Activated naive CD4-positive, alpha-beta T cell treated with anti-CD3 and anti-CD28 coated beads, Interleukin-2, amount 10 ng/mL, durations not matched to agents 7 days and 5 days (primary cell): ENCODE data around the gene CDKL2.

ENCODE experiments used
- CTCF ChIA-PET: fragments of 350-600 bp; sonication (Branson Sonifier 250); formaldehyde crosslinking; loops from one replicate; lab custom pipeline; 2021; ENCODE audit warnings: antibody characterized with exemption; lab: Charles Lee
- DNase-seq: peaks from one replicate; pipeline ENCODE4 v3.0.0-alpha.2; 2020
- H3K27ac Mint-ChIP-seq: one replicate; pipeline ENCODE4 v1.8.0; 2021; ENCODE audit warnings: mild to moderate bottlenecking, moderate library complexity, mixed read lengths
- H3K27me3 Mint-ChIP-seq: one replicate; pipeline ENCODE4 v1.8.0; 2021; ENCODE audit warnings: mild to moderate bottlenecking, mixed read lengths
- H3K36me3 Mint-ChIP-seq: one replicate; pipeline ENCODE4 v1.8.0; 2021; ENCODE audit warnings: mixed read lengths
- H3K4me1 Mint-ChIP-seq: one replicate; pipeline ENCODE4 v1.8.0; 2021; ENCODE audit warnings: mixed read lengths
- H3K4me3 Mint-ChIP-seq: one replicate; pipeline ENCODE4 v1.8.0; 2021; ENCODE audit warnings: mild to moderate bottlenecking, moderate library complexity, mixed read lengths
- H3K9me3 Mint-ChIP-seq: one replicate; pipeline ENCODE4 v1.8.0; 2021; ENCODE audit warnings: mixed read lengths

Gene CDKL2

DNA sequence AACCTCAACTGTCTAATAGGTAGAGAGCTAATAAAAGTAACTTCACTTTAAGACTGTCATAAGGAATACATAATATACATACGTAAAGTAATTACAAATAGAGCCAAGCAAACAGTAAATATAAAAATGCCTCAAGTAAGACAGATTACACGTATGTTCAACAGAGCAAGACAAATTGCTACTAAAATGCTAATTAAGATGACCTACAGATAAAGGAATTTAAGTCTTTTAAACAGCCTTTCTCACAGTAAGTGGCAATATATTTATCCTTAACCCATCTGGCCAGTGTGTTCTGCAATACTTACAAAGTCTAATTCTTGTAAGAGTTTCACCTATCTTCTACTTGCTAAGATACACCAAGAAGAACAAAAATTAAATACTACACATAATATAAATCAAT, 30.2 kb upstream of the CDKL2 start:
- Mint-ChIP-seq H3K27ac (no peak overlapping the region), H3K4me3 (no peak overlapping the region), H3K27me3 (no peaks in the 10 kb centered on the region), H3K36me3 (peaks cover 58% of the 10 kb centered on the region), H3K4me1 (peaks cover 71% of the 10 kb centered on the region), H3K9me3 (no peaks in the 10 kb centered on the region)
- DNase-seq: no peak
- CTCF ChIA-PET: interaction anchor here (2.1 kb wide), 1 partner anchor 63 kb away, joined by 9 read pairs; the partner anchor contains the start of gene USO1

DNA sequence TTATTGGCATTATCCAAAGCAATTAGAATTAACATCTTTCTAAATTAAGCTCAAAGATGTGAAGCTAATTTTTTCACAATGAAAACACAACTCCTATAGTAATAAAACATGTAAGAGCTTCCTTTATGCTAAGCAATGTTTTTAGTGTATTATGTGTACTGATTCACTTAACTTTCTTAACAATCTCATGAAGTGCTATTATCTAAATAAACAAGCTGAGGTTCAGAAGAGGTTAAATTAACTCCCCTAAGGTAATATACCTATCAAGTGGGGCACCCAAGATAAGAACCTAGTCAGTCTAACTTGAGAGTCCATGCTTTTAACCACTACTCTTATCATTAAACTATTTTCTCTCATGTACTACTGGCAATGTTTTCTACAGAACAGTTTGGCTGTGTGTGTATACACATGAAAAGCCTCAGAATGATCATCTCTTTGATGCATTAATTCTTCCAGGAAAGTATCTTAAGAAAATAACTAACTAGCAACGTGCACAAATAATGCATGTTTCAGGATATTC, 29.2 kb upstream of the CDKL2 start:
- Mint-ChIP-seq H3K27ac (no peak overlapping the region), H3K27me3 (no peaks in the 10 kb centered on the region), H3K9me3 (no peaks in the 10 kb centered on the region), H3K4me1 (peaks cover 73% of the 10 kb centered on the region), H3K36me3 (peaks cover 59% of the 10 kb centered on the region), H3K4me3 (no peak overlapping the region)
- CTCF ChIA-PET: interaction anchor here (1.4 to 2.1 kb wide), 2 partner anchors 11 to 64 kb away, joined by 3 to 9 read pairs; partner anchors contain the start of gene USO1
- DNase-seq: no peak

DNA sequence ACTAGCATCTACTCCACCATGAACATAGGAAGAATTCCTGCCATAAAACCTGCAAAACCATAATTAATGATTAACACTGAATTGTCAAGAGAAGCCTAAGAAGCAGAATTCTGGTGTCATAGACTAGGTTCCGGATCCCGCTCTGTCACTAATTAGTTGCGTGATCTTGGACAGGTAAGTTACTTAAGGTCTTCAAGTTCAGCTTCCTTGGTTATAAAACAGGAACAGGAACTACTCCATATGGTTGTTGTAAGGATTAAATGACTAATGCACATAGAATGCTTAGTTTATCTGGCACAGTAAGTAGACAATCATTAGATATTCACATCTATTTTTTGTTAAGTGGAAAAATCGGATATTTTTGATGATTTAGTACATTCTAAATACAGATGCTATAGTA, 28.5 kb upstream of the CDKL2 start:
- Mint-ChIP-seq H3K4me3 (no peak overlapping the region), H3K9me3 (no peaks in the 10 kb centered on the region), H3K36me3 (peaks cover 64% of the 10 kb centered on the region), H3K4me1 (peaks cover 80% of the 10 kb centered on the region), H3K27me3 (no peaks in the 10 kb centered on the region), H3K27ac (peak overlapping the region; percentile 67)
- DNase-seq: no peak
- CTCF ChIA-PET: interaction anchor here (1.4 to 2.1 kb wide), 2 partner anchors 10 to 65 kb away, joined by 3 to 9 read pairs; partner anchors contain the start of gene USO1

DNA sequence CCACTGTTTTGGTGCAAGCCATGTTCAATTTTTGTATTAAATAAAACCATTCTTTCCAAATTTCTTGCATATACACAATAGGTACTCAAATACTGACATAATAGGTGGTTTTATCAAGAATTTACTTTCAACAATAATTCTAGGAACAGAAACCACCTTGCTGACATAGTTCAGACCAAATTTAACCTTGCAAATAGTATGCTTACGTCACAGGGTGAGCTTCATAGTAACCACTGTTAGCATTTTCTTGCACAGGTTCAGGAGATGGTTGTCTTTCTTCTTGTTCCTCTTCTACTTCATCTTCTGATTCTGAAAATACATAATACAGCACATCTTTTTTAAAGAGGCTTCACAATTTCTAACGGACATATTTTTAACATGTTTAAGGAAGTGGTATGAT, 25.2 kb upstream of the CDKL2 start:
- H3K4me1 Mint-ChIP-seq: peaks cover 79% of the 10 kb centered on the region
- H3K36me3 Mint-ChIP-seq: peaks cover 61% of the 10 kb centered on the region
- CTCF ChIA-PET: interaction anchor here (1.0 to 2.9 kb wide), 4 partner anchors 9 to 69 kb away, joined by 3 to 16 read pairs (median 6); partner anchors contain the start of genes G3BP2 and USO1
- H3K27ac Mint-ChIP-seq: peak overlapping the region; percentile 98
- no peaks in the 10 kb centered on the region for H3K27me3 Mint-ChIP-seq
- H3K4me3 Mint-ChIP-seq: peak overlapping the region; percentile 34
- no peaks in the 10 kb centered on the region for H3K9me3 Mint-ChIP-seq
- DNase-seq: no peak

DNA sequence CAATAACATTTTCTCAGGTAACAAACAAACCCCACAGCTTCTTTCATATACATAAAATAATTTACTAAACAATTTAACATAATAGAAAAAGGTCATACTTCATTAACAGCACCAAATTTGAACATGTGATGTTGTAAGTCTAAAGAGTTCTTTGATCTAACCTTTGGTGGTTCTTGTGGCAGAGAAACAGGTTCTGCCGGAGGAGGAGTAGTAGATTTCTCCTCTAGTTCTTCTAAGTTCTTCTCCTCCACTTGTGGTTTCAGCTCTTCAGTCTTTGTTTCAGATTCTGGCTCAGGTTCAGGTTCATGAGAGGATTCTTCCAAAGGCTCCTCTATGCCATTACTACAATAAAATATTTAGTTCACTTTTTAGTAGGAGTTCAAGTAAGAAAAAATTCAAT, 24.6 kb upstream of the CDKL2 start:
- Mint-ChIP-seq H3K9me3 (no peaks in the 10 kb centered on the region), H3K36me3 (peaks cover 62% of the 10 kb centered on the region), H3K27me3 (no peaks in the 10 kb centered on the region), H3K4me1 (peaks cover 74% of the 10 kb centered on the region), H3K27ac (peak overlapping the region; percentile 98), H3K4me3 (peak overlapping the region; percentile 55)
- CTCF ChIA-PET: interaction anchor here (1.0 to 2.9 kb wide), 8 partner anchors 10 to 72 kb away, joined by 3 to 16 read pairs (median 3); partner anchors contain the start of genes G3BP2 and USO1
- peak; percentile 37 for DNase-seq

DNA sequence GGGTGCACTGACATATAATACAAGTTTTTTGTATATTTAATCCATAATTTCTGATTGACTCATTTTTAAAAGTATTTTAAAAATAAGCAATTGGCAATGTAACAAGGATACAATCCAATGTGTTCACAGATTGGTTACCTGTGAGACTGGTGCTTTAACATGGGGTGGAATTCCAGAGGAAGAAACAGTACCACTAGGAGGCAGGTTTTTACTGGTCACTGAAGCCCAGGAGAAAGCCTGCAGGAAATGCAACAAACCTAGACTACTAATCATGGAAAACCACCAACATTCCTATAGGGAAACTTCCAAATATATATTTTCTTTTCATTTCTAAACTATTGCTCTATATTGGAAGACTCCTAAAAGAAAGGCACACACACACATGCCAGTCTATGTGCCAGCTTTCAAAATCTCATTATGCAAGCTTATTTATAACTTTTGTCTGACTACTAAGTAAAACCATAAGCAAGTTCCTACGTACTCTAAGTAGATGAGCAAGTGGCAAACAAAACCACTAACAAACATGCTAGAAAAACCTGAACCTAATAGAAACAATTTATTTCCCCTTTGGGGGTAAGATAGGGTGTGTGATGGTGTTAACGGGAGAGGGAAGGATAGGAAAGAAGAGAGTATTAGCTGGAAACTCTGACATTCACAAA, 23.6 kb upstream of the CDKL2 start:
- Mint-ChIP-seq H3K36me3 (peaks cover 52% of the 10 kb centered on the region), H3K27me3 (no peaks in the 10 kb centered on the region), H3K9me3 (no peaks in the 10 kb centered on the region), H3K4me3 (peak overlapping the region; percentile 32), H3K27ac (peak overlapping the region; percentile 98), H3K4me1 (peaks cover 65% of the 10 kb centered on the region)
- no peak for DNase-seq
- CTCF ChIA-PET: interaction anchor here (0.5 to 2.9 kb wide), 12 partner anchors 11 to 194 kb away, joined by 3 to 16 read pairs (median 3); partner anchors contain the start of genes G3BP2 and USO1

DNA sequence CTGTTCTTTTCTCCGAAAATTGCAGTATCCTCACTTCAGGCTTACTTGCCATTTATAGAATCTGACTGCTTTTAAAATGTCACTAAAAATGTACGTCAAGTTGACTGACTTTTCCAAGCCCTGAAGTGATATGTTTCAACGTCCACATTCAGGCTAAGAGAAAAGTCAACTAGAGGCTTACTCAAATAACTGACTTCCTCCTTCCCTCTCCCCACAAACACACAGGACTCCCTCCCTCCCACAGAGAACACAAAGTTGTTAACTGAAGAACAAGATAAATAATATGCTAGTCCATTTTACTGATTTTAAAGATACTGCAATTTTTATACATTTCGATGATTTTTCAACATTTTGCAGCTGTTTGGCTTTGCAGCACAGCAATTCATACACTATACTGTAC, 13.8 kb upstream of the CDKL2 start:
- CTCF ChIA-PET: interaction anchor here (0.7 to 1.0 kb wide), 2 partner anchors 9 to 204 kb away, joined by 3 read pairs; no protein-coding TSS in a partner anchor
- no peak for DNase-seq
- Mint-ChIP-seq H3K4me3 (no peak overlapping the region), H3K27me3 (no peaks in the 10 kb centered on the region), H3K9me3 (no peaks in the 10 kb centered on the region), H3K27ac (no peak overlapping the region), H3K36me3 (peaks cover 67% of the 10 kb centered on the region), H3K4me1 (peaks cover 5% of the 10 kb centered on the region)

DNA sequence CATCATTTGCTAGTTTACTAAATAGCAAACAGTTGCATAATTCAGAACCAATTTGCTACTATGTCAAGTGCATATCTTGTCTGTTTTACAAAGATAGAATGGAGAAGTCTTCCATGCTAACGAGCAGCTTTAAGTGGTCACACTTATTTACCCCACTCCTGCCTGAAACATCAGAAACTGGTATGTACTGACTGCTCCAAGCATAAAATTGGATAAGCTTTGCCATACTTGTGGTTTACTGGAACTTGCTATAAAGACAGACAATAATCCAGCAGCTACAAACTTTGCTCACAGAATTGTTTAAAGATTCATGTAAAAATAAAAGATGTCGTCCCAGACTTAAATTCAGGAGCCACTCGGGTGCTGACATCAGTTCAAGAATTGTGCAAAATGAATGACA, 13.3 kb upstream of the CDKL2 start:
- CTCF ChIA-PET: no interaction called here

DNA sequence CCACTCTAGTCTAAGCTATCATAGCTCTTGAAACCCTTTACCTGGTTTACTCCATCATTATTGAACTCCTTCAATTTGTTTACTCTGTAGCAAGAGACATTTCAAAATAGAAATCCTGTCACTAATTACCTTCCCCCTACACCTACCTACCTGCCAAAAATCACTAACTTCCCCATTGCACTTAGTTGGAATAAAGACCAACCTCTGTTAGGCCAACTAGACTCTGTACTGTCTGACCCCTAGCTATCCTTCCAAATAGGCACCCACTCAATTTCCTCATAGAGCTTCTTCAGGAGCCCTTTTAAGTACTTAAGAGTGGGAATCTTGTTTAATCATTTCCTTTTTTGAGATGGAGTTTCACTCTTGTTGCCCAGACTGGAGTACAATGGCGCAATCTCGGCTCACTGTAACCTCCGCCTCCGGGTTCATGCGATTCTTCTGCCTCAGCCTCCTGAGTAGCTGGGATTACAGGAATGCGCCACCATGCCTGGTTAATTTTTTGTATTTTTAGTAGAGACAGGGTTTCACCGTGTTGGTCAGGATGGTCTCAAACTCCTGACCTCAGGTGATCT, 8.9 kb upstream of the CDKL2 start:
- no peak for DNase-seq
- no peaks in the 10 kb centered on the region for H3K9me3 Mint-ChIP-seq
- H3K4me1 Mint-ChIP-seq: peaks cover 2% of the 10 kb centered on the region
- peaks cover 37% of the 10 kb centered on the region for H3K36me3 Mint-ChIP-seq
- H3K27ac Mint-ChIP-seq: peak overlapping the region; percentile 6
- no peaks in the 10 kb centered on the region for H3K27me3 Mint-ChIP-seq
- no peak overlapping the region for H3K4me3 Mint-ChIP-seq
- CTCF ChIA-PET: interaction anchor here (1.0 kb wide), 1 partner anchor 84 kb away, joined by 3 read pairs; no protein-coding TSS in a partner anchor

More for the DNA sequence above, 13.3 kb upstream of the CDKL2 start:
- Mint-ChIP-seq H3K4me1 (peaks cover 5% of the 10 kb centered on the region), H3K9me3 (no peaks in the 10 kb centered on the region), H3K36me3 (peaks cover 70% of the 10 kb centered on the region), H3K4me3 (no peak overlapping the region), H3K27me3 (no peaks in the 10 kb centered on the region), H3K27ac (no peak overlapping the region)
- no peak for DNase-seq

DNA sequence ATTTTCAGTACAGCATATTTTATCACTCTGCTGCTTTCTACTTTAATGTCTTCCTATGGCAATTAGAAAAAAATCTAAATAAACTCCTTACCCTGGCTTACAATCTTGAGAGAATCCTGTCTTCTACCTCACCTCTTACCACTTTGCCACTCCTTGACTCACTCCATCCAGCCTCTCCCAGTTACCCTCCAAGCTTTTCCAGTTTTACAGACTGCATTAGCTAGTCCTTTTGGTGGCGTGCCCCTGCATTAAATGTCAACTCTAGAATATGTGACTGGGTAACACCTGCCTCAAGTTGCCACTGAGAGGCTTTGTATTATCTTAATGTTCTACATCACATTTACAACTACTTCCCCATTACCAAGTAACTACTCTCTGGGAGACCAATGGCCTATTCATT, 7.5 kb upstream of the CDKL2 start:
- Mint-ChIP-seq H3K9me3 (no peaks in the 10 kb centered on the region), H3K36me3 (peaks cover 28% of the 10 kb centered on the region), H3K4me3 (no peak overlapping the region), H3K4me1 (no peaks in the 10 kb centered on the region), H3K27me3 (no peaks in the 10 kb centered on the region), H3K27ac (no peak overlapping the region)
- CTCF ChIA-PET: interaction anchor here (0.7 to 1.5 kb wide), 2 partner anchors 8 to 29 kb away, joined by 3 to 4 read pairs; no protein-coding TSS in a partner anchor
- no peak for DNase-seq

DNA sequence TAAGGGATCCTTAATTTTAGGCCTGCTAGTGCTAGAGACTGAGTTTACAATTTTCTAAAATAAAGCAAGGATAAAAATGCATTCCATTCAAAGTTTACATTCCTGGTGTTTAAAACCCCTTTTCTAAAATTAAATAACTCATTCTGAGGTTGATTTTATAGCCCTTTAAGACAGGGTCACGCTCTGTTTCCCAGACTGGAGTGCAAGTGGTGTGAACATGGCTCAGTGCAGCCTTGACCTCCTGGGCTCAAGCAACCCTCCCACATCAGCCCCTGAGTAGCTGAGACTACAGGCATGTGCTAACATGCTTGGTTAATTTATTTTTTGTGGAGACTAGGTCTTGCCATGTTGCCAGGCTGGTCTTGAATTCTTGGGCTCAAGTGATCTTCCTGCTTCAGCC, 6.8 kb upstream of the CDKL2 start:
- Mint-ChIP-seq H3K9me3 (no peaks in the 10 kb centered on the region), H3K4me3 (no peak overlapping the region), H3K4me1 (no peaks in the 10 kb centered on the region), H3K27me3 (no peaks in the 10 kb centered on the region), H3K27ac (no peak overlapping the region), H3K36me3 (peaks cover 21% of the 10 kb centered on the region)
- CTCF ChIA-PET: interaction anchor here (0.7 to 1.5 kb wide), 2 partner anchors 9 to 30 kb away, joined by 3 to 4 read pairs; no protein-coding TSS in a partner anchor
- no peak for DNase-seq

DNA sequence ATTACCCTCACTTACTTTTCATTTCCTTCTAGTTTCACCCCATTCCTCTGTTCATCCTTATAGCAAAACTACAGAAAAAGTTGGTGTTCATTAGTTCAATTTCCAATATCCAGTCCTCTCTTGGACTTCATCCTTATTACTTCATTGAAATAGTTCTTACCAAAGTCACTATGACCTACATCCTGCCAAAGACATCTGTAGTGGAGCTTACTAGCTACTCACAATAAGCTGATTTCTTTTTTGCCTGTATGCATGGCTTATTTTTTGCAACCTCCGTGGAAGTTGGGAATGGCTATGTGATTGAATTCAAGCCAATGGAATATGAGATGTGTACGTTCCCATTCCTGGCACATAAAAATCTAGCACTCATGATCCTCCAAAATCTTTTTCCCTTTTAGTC, 4.6 kb upstream of the CDKL2 start:
- peaks cover 3% of the 10 kb centered on the region for H3K27me3 Mint-ChIP-seq
- H3K36me3 Mint-ChIP-seq: peaks cover 8% of the 10 kb centered on the region
- no peak overlapping the region for H3K4me3 Mint-ChIP-seq
- DNase-seq: no peak
- no peaks in the 10 kb centered on the region for H3K9me3 Mint-ChIP-seq
- CTCF ChIA-PET: no interaction called here
- H3K4me1 Mint-ChIP-seq: peaks cover 14% of the 10 kb centered on the region
- no peak overlapping the region for H3K27ac Mint-ChIP-seq

DNA sequence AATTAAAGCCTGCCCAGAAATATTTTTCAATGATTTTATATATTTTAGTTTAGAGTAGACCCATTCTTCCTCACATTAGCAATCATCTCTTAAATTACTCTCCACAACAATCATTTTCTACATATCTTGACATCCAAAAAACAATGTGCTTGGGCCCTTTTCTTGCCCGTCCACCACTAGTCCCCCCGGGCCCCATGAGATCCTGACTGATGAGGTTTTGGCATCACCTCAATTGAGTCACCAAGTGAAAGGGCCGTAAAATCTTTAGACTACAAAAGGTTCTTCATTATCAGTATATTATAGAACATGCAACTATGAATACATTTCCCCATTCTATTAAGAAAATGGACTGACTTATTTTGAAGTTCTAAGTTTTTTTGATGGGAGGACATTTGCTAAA, 4.0 kb upstream of the CDKL2 start:
- CTCF ChIA-PET: no interaction called here
- Mint-ChIP-seq H3K4me3 (no peak overlapping the region), H3K9me3 (no peaks in the 10 kb centered on the region), H3K27me3 (peaks cover 3% of the 10 kb centered on the region), H3K36me3 (peaks cover 4% of the 10 kb centered on the region), H3K27ac (no peak overlapping the region), H3K4me1 (peaks cover 18% of the 10 kb centered on the region)
- DNase-seq: no peak

DNA sequence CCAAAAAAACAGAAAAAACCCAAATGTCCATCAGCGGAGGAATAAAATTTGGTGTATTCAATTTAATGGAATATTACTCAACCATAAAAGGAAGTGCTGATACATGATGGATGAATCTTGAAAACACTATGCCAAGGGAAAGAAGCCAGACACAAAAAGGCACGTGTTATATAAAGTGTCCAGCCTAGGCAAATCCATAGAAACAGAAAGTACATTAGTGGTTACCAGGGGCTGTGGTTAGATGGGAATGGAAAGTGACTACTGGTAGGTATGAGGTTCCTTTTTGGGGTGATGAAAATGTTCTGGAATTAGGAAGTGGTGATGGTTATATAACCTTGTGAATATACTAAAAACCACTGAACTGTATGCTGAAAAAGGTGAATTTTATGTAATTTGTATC, 3.5 kb upstream of the CDKL2 start:
- no peak for DNase-seq
- Mint-ChIP-seq H3K9me3 (no peaks in the 10 kb centered on the region), H3K27ac (no peak overlapping the region), H3K4me3 (no peak overlapping the region), H3K4me1 (peaks cover 22% of the 10 kb centered on the region), H3K27me3 (peaks cover 3% of the 10 kb centered on the region), H3K36me3 (peaks cover under 1% of the 10 kb centered on the region)
- CTCF ChIA-PET: no interaction called here
